Astrocyte of the cerebellum (primary cell): Measurements from ENCODE around the gene ARHGEF11.

ENCODE experiments used
- DNase-seq: peaks from one replicate; pipeline ENCODE4 v3.0.0-alpha.2; 2011; ENCODE audit warnings: low read depth
- H3K4me3 ChIP-seq: 2 replicates; pipeline ENCODE4 v1.5.1; 2011; ENCODE audit warnings: mild to moderate bottlenecking, low read depth, low read length, moderate library complexity
- CTCF ChIP-seq: IDR thresholded peaks from 2 replicates; pipeline ENCODE4 v1.5.1; 2012; ENCODE audit warnings: low read length, low read depth, moderate library complexity, mild to moderate bottlenecking; ENCODE audit errors: missing control alignments
- in situ Hi-C: cut with HindIII; loops from 2 replicates; pipeline ENCODE4 v1.10.0; 2017; ENCODE audit warnings: low sequenced_read_pairs

Gene ARHGEF11

DNA sequence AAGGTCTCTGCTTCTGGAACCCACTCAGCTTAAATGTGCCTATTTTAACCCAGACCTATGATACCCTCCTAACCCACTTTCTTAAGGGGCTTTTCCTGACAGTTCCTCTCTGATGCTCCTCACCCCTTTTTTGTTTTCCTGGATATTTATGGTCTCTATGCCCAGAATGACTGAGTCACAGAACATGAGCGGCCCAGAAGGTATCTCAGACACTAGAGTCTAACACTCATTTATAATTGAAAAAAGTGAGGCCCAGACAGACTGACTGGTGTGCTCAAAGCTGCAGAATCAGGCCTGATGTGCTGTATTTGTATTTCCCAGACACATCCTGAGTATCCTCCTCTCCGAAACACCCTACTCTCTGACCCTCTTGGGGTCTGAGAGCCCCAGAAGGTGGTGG lies 81.1 kb downstream of the ARHGEF11 start:
- no peak for TF ChIP-seq CTCF
- no peak for DNase-seq

GRCh38 chr1:156963621-156964020 lies 81.9 kb downstream of the ARHGEF11 start:
- H3K4me3 ChIP-seq: no peak overlapping the region
- no peak for TF ChIP-seq CTCF
- DNase-seq: no peak
- in situ Hi-C loops: no loop called here

More for the DNA sequence above, 81.1 kb downstream of the ARHGEF11 start:
- H3K4me3 ChIP-seq: no peak overlapping the region
- in situ Hi-C loops: no loop called here

- peak; percentile 29 for TF ChIP-seq CTCF
- DNase-seq: no peak
- no peak overlapping the region for H3K4me3 ChIP-seq
- in situ Hi-C loops: no loop called here
These were observed 83.8 kb downstream of the ARHGEF11 start for GRCh38 chr1:156961709-156962108.

DNA sequence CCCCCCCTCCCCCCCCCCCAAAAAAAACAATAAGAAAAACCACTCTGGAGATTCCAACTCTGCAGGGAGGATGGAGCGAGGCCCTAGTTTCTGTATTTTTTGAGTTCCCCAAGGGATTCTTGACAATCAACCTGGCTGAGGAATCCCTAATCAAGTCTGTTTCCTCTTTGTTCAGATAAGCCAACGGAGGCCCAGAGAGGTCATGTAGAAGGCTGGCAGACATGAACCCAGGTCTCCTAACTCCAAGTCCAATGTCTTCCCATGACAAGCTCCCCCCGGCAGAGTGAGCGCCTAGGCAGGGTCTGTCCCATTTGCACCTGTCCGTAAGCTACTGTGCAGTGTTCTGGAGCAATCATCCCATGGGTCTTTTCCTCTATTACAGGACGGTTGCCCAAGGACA lies 85.6 kb downstream of the ARHGEF11 start:
- in situ Hi-C loops: no loop called here
- H3K4me3 ChIP-seq: no peak overlapping the region
- DNase-seq: no peak
- no peak for TF ChIP-seq CTCF

DNA sequence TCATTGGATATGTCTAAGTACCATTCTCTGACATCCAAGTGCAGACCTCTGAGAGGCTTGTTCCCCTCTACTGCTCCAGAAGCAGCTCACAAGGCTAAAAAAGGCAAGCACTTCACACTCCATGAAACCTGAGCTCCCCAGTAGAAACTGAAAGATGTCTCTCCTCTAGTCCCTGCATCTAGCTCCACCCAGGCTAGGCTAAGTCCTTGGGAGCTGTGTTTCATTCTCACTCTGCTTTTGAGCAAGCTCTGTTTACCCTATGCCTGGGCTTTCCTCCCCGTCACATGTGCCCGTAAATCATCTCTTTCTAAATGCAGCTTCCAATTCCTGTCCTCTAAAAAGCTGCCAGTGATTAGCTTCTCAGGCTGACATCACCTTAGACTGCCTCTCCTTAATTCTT lies 86.1 kb downstream of the ARHGEF11 start:
- no peak overlapping the region for H3K4me3 ChIP-seq
- no peak for TF ChIP-seq CTCF
- no peak for DNase-seq
- in situ Hi-C loops: no loop called here

GRCh38 chr1:156958247-156958714 lies 87.3 kb downstream of the ARHGEF11 start:
- DNase-seq: no peak
- in situ Hi-C loops: no loop called here
- H3K4me3 ChIP-seq: no peak overlapping the region
- TF ChIP-seq CTCF: no peak

GRCh38 chr1:156957634-156958033 lies 87.9 kb downstream of the ARHGEF11 start:
- no peak for TF ChIP-seq CTCF
- H3K4me3 ChIP-seq: no peak overlapping the region
- DNase-seq: no peak
- in situ Hi-C loops: no loop called here
